ENCODE results near the gene CHP1. TPM values are rescaled to one million over a fixed set of nuclear protein-coding genes. Genes with fewer than 3 reads are reported as not detected.
A peak's percentile ranks its signal among the peaks of the same experiment; 100 is the strongest.

CHP1 gene
- total RNA-seq, 4 donors from 2014 or later = 125 to 183 (median 154) TPM

DNA sequence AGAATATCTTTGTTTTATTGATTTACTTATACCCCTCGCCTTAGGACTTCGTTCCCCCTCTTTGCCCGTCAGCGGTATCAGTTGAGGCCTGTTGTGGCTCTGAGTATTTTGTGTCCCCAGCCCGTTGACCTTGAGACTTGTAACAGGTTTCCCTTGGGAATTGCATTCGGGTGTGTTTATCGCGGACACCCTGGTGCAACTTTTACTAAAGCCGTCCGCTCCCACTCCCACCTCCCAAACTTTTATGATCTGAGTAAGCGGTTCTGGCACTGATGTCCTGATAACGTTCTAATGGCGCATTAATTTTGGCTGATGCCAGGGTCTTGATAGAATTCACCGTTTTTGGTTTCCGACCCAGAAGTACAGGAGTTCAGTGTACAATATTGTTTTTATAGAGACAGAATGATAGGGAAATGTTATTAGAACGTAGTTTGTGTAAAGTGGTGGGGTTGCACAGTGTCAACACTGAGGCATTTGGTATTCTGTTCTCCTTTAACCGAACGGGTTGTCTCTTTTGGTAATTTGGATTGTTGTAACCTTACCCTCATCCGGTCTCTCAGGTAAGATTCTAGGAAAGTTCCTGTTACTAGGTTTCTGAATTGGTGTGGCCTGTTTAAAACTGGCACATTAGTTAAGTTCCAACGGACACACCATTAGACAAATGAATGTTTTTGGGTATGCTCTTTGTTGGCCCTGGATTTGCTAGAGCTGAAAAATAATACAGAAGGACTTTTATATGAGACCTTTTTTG lies 53.5 kb downstream of the CHP1 start:
- DNase-seq (ENCODE audit: low spot score in 2 of 2) = peak; percentile 17 to 75
- 1% methylated on average over 20 of the region's 20 CpGs for WGBS, 2 donors
- peak overlapping the region; percentile 79 for H3K4me3 ChIP-seq (ENCODE audit: low read depth, poor library complexity, severe bottlenecking)
- TF ChIP-seq POLR2A (IDR thresholded peaks at IDR 0.05) = no peak
- TF ChIP-seq, protein P1, sequence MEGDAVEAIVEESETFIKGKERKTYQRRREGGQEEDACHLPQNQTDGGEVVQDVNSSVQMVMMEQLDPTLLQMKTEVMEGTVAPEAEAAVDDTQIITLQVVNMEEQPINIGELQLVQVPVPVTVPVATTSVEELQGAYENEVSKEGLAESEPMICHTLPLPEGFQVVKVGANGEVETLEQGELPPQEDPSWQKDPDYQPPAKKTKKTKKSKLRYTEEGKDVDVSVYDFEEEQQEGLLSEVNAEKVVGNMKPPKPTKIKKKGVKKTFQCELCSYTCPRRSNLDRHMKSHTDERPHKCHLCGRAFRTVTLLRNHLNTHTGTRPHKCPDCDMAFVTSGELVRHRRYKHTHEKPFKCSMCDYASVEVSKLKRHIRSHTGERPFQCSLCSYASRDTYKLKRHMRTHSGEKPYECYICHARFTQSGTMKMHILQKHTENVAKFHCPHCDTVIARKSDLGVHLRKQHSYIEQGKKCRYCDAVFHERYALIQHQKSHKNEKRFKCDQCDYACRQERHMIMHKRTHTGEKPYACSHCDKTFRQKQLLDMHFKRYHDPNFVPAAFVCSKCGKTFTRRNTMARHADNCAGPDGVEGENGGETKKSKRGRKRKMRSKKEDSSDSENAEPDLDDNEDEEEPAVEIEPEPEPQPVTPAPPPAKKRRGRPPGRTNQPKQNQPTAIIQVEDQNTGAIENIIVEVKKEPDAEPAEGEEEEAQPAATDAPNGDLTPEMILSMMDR (IDR thresholded peaks at IDR 0.05) = no peak
- intact Hi-C loops (cut with DNase I; ENCODE audit: low total_unique reads) = no loop called here

DNA sequence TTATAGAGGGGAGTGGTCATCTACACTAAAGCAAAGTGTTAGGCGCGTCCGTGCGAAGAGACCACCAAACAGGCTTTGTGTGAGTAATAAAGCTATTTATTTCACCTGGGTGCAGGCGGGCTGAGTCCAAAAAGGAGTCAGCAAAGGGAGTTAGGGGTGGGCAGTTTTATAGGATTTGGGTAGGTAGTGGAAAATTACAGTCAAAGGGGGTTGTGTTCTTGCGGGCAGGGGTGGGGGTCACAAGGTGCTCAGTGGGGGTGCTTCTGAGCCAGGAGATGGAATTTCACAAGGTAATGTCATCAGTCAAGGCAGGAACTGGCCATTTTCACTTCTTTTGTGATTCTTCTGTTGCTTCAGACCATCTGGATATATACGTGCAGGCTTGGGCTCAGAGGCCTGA lies 54.2 kb downstream of the CHP1 start:
- no peak for DNase-seq (ENCODE audit: low spot score in 2 of 2)
- H3K4me3 ChIP-seq (ENCODE audit: low read depth, poor library complexity, severe bottlenecking) = no peak overlapping the region
- TF ChIP-seq, protein P1 (IDR thresholded peaks at IDR 0.05) = no peak
- TF ChIP-seq POLR2A (IDR thresholded peaks at IDR 0.05) = no peak
- WGBS, 2 donors = 43 to 47% methylated on average over 7 of the region's 7 CpGs
- intact Hi-C loops (cut with DNase I; ENCODE audit: low total_unique reads) = no loop called here

DNA sequence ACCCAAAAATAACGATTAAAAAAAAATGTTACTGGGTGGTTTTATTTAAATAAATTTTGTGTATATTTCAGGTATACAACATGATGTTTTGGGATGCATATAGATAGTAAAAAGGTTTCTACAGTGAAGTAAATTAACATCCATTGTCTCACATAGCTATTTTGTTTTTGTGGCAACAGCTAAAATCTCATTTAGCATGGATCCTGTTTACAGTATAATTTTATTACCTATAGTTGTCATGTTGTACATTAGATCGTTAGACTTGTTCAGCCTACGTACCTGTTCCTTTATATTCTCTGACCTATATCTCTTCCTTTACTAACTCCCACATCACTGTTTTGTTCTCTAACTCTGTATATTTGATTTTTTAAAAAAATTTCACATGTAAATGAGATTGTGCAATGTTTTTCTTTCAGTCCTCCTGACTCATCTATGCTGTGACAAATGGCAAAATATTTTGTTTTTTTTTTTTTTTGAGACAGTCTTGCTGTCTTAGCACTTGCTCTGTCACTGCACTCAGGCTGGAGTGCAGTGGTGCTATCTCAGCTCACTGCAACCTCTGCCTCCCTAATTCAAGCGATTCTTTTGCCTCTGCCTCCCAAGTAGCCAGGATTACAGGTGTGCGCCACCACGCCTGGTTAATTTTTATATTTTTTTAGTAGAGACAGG lies 55.7 kb downstream of the CHP1 start:
- no peak for DNase-seq (ENCODE audit: low spot score in 2 of 2)
- WGBS, 2 donors = 88 to 94% methylated on average over 6 of the region's 6 CpGs
- no peak for TF ChIP-seq POLR2A (IDR thresholded peaks at IDR 0.05)
- TF ChIP-seq, protein P1 (IDR thresholded peaks at IDR 0.05) = no peak
- no peak overlapping the region for H3K4me3 ChIP-seq (ENCODE audit: low read depth, poor library complexity, severe bottlenecking)
- intact Hi-C loops (cut with DNase I; ENCODE audit: low total_unique reads) = no loop called here

DNA sequence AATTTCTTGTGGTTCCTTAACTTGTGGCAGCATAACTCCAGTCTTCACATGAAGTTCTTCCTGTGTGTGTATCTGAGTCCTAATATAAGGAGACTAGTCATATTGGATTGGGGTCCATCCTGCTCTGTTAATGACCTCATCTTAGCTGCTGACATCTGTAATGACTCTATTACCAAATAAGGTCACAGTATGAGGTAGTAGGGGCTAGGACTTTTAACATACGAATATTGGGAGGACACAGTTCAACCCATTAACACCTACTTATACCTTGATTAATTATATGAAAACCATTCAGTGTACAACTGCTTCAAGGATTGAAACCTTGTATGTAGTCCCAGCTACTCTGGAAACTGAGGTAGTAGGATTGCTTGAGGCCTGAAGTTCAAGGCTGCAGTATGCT lies 57.4 kb downstream of the CHP1 start:
- no peak for DNase-seq (ENCODE audit: low spot score in 2 of 2)
- intact Hi-C loops (cut with DNase I; ENCODE audit: low total_unique reads) = no loop called here
- 96 to 100% methylated on average over 1 of the region's 1 CpG for WGBS, 2 donors
- H3K4me3 ChIP-seq (ENCODE audit: low read depth, poor library complexity, severe bottlenecking) = no peak overlapping the region
- no peak for TF ChIP-seq POLR2A (IDR thresholded peaks at IDR 0.05)
- TF ChIP-seq, protein P1 (IDR thresholded peaks at IDR 0.05) = no peak

DNA sequence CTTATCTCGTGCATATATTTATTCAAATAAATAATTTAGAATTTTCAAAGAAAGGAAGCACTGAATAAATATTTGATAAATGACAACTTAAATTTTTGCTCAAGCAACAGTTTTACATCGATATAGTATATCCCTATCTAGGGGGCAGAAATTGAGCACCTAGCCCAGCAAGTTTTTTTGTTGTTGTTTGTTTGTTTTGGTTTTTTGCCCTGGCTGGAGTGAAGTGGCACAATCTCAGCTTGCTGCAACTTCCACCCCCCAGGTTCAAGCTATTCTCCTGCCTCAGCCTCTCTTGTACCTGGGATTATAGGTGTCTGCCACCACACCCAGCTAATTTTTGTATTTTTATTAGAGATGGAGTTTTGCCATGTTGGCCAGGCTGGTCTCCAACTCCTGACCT lies 58.9 kb downstream of the CHP1 start:
- no peak overlapping the region for H3K4me3 ChIP-seq (ENCODE audit: low read depth, poor library complexity, severe bottlenecking)
- intact Hi-C loops (cut with DNase I; ENCODE audit: low total_unique reads) = no loop called here
- 82 to 89% methylated on average over 2 of the region's 2 CpGs for WGBS, 2 donors
- TF ChIP-seq POLR2A (IDR thresholded peaks at IDR 0.05) = no peak
- TF ChIP-seq, protein P1 (IDR thresholded peaks at IDR 0.05) = no peak
- DNase-seq (ENCODE audit: low spot score in 2 of 2) = no peak
